H9 (cell line): Measurements from ENCODE around the gene DGCR8. TPM values are rescaled to one million over a fixed set of nuclear protein-coding genes. Genes with fewer than 3 reads are reported as not detected.

Experiments used
- DNase-seq: peaks from one replicate; pipeline ENCODE4 v3.0.0-alpha.2; 2017
- H2AFZ ChIP-seq: one replicate; pipeline ENCODE4 v1.6.1; 2013; ENCODE audit warnings: mild to moderate bottlenecking, low read length, control low read depth, moderate library complexity
- H2AK5ac ChIP-seq: 2 replicates; pipeline ENCODE4 v1.6.1; 2013; ENCODE audit warnings: low read length, control low read depth, mixed read lengths; ENCODE audit not compliant: insufficient read length
- H2BK120ac ChIP-seq: one replicate; pipeline ENCODE4 v1.6.1; 2013; ENCODE audit warnings: low read depth, mild to moderate bottlenecking, low read length, control low read depth, inconsistent platforms; ENCODE audit not compliant: poor library complexity, severe bottlenecking
- H2BK12ac ChIP-seq: 2 replicates; pipeline ENCODE4 v1.6.1; 2013; ENCODE audit warnings: low read length, control low read depth, mixed read lengths, low read depth; ENCODE audit not compliant: insufficient read length
- H2BK15ac ChIP-seq: 2 replicates; pipeline ENCODE4 v1.6.1; 2013; ENCODE audit warnings: low read depth, low read length, control low read depth
- H2BK20ac ChIP-seq: one replicate; pipeline ENCODE4 v1.6.1; 2013; ENCODE audit warnings: low read depth, mild to moderate bottlenecking, low read length, control low read depth, inconsistent platforms; ENCODE audit not compliant: poor library complexity, severe bottlenecking
- H2BK5ac ChIP-seq: 2 replicates; pipeline ENCODE4 v1.6.1; 2013; ENCODE audit warnings: low read length, control low read depth, mixed read lengths; ENCODE audit not compliant: insufficient read length
- H3K14ac ChIP-seq: 2 replicates; pipeline ENCODE4 v1.6.1; 2013; ENCODE audit warnings: low read length, control low read depth; ENCODE audit not compliant: insufficient read depth
- H3K18ac ChIP-seq: 2 replicates; pipeline ENCODE4 v1.6.1; 2013; ENCODE audit warnings: low read depth, mild to moderate bottlenecking, mixed read lengths, low read length, control low read depth; ENCODE audit not compliant: insufficient read length
- H3K23ac ChIP-seq: 2 replicates; pipeline ENCODE4 v1.6.1; 2013; ENCODE audit warnings: low read length, control low read depth, mixed read lengths, low read depth; ENCODE audit not compliant: insufficient read length
- H3K23me2 ChIP-seq: 2 replicates; pipeline ENCODE4 v1.6.1; 2013; ENCODE audit warnings: low read depth, mild to moderate bottlenecking, mixed read lengths, low read length, control low read depth; ENCODE audit not compliant: insufficient read length, poor library complexity, severe bottlenecking
- H3K27ac ChIP-seq: 2 replicates; pipeline ENCODE4 v1.5.1; 2013; ENCODE audit warnings: low read length, control low read depth, mixed read lengths, low read depth; ENCODE audit not compliant: insufficient read length
- H3K27me3 ChIP-seq: 2 replicates; pipeline ENCODE4 v1.6.1; 2013; ENCODE audit warnings: low read length, control low read depth, inconsistent platforms; ENCODE audit not compliant: insufficient read depth
- H3K4ac ChIP-seq: 2 replicates; pipeline ENCODE4 v1.6.1; 2013; ENCODE audit warnings: low read depth, mild to moderate bottlenecking, control low read depth, inconsistent platforms, low read length, moderate library complexity
- H3K4me1 ChIP-seq: 2 replicates; pipeline ENCODE4 v1.6.1; 2013; ENCODE audit warnings: low read length, control low read depth, inconsistent platforms; ENCODE audit not compliant: insufficient read depth
- H3K4me2 ChIP-seq: 2 replicates; pipeline ENCODE4 v1.6.1; 2013; ENCODE audit warnings: low read length, control low read depth, mixed read lengths; ENCODE audit not compliant: insufficient read length, insufficient read depth
- H3K56ac ChIP-seq: 2 replicates; pipeline ENCODE4 v1.6.1; 2013; ENCODE audit warnings: low read depth, mild to moderate bottlenecking, mixed read lengths, low read length, control low read depth; ENCODE audit not compliant: insufficient read length
- H3K79me1 ChIP-seq: 2 replicates; pipeline ENCODE4 v1.6.1; 2013; ENCODE audit warnings: low read depth, mild to moderate bottlenecking, moderate library complexity, low read length, control low read depth, inconsistent platforms; ENCODE audit not compliant: insufficient read depth, poor library complexity, severe bottlenecking
- H3K79me2 ChIP-seq: 2 replicates; pipeline ENCODE4 v1.6.1; 2013; ENCODE audit warnings: low read length, control low read depth, inconsistent platforms; ENCODE audit not compliant: insufficient read depth
- H3K9ac ChIP-seq: 2 replicates; pipeline ENCODE4 v1.6.1; 2013; ENCODE audit warnings: low read length, control low read depth, mixed read lengths; ENCODE audit not compliant: insufficient read length; ENCODE audit errors: extremely low read depth
- H3K9me3 ChIP-seq: one replicate; pipeline ENCODE4 v1.6.1; 2013; ENCODE audit warnings: low read depth, low read length, inconsistent platforms; ENCODE audit not compliant: control insufficient read depth
- H3T11ph ChIP-seq: one replicate; pipeline ENCODE4 v1.6.1; 2013; ENCODE audit warnings: mild to moderate bottlenecking, low read length, control low read depth, inconsistent platforms
- H4K20me1 ChIP-seq: one replicate; pipeline ENCODE4 v1.6.1; 2013; ENCODE audit not compliant: control insufficient read depth, insufficient read length, insufficient read depth
- H4K5ac ChIP-seq: 2 replicates; pipeline ENCODE4 v1.6.1; 2013; ENCODE audit warnings: low read depth, mild to moderate bottlenecking, mixed read lengths, low read length, control low read depth; ENCODE audit not compliant: insufficient read length
- H4K8ac ChIP-seq: replicated peaks from 2 replicates; pipeline ENCODE4 v1.6.1; 2013; ENCODE audit warnings: low read length, control low read depth, mixed read lengths, low read depth; ENCODE audit not compliant: insufficient read length
- H4K91ac ChIP-seq: 2 replicates; pipeline ENCODE4 v1.6.1; 2013; ENCODE audit warnings: low read depth, mild to moderate bottlenecking, moderate library complexity, mixed read lengths, low read length, control low read depth; ENCODE audit not compliant: insufficient read length
- H3K27ac Mint-ChIP-seq, 3 experiments: 2 replicates in 2 of 3; 3 replicates in 1 of 3; pipeline ENCODE4 v1.8.0; 2020 to 2021; ENCODE audit warnings: mixed read lengths in 3 of 3, mild to moderate bottlenecking in 1 of 3, moderate library complexity in 1 of 3
- H3K27me3 Mint-ChIP-seq: 2 replicates; pipeline ENCODE4 v1.8.0; 2021; ENCODE audit warnings: low read depth, mild to moderate bottlenecking, moderate library complexity, mixed read lengths
- H3K36me3 Mint-ChIP-seq, 3 experiments: 2 replicates in 2 of 3; 3 replicates in 1 of 3; pipeline ENCODE4 v1.8.0; 2020 to 2021; ENCODE audit warnings: low read depth in 3 of 3, mixed read lengths in 3 of 3; ENCODE audit not compliant: insufficient read depth in 1 of 3
- H3K4me1 Mint-ChIP-seq, 2 experiments: 2 replicates each; pipeline ENCODE4 v1.8.0; 2020; ENCODE audit warnings: mixed read lengths in 2 of 2
- H3K4me3 Mint-ChIP-seq, 2 experiments: 2 replicates in 1 of 2; 3 replicates in 1 of 2; pipeline ENCODE4 v1.8.0; 2020 to 2021; ENCODE audit warnings: mild to moderate bottlenecking in 2 of 2, mixed read lengths in 2 of 2, moderate library complexity in 1 of 2
- H3K9me3 Mint-ChIP-seq, 2 experiments: 2 replicates in 1 of 2; 3 replicates in 1 of 2; pipeline ENCODE4 v1.8.0; 2020; ENCODE audit warnings: mild to moderate bottlenecking in 2 of 2, mixed read lengths in 2 of 2, moderate library complexity in 1 of 2
- WGBS: extraction: QIAGEN DNeasy Blood & Tissue Kit; methylation state at CpG from one replicate; pipeline ENCODE4 v1.1.7; 2013; ENCODE audit warnings: missing lambda C conversion rate, low lambda C conversion rate, mixed read lengths; ENCODE audit not compliant: insufficient read length; ENCODE audit errors: extremely low coverage; 5-methylcytosine and 5-hydroxymethylcytosine counted together
- total RNA-seq: library from RNA; stranded (reverse); gene quantifications from 2 replicates; pipeline ENCODE4 v1.2.1, GENCODE V29; 2021
- TF ChIP-seq, protein P1 (sequence below): fragments of 200-600 bp; sonication (generic); conservative IDR thresholded peaks from 3 replicates; pipeline ENCODE4 v1.8.0; 2021; ENCODE audit warnings: antibody characterized with exemption, mild to moderate bottlenecking

DGCR8 gene
- total RNA-seq, 1 experiment from 2014 or later, result 74.5 TPM

GRCh38 chr22:20044495-20045151, 35.4 kb upstream of the DGCR8 start:
- Histone ChIP-seq H2AK5ac (no peak overlapping the region), H3K4me1 (no peaks in the 10 kb centered on the region), H3K4ac (no peak overlapping the region), H2BK5ac (no peak overlapping the region), H3K4me2 (no peak overlapping the region), H2BK120ac (no peak overlapping the region), H3K9me3 (no peaks in the 10 kb centered on the region), H3K9ac (no peak overlapping the region), H4K5ac (no peak overlapping the region), H4K91ac (no peak overlapping the region), H3K27ac (no peak overlapping the region), H3K56ac (no peak overlapping the region), H2BK15ac (no peak overlapping the region), H3K27me3 (no peaks in the 10 kb centered on the region), H3K79me1 (no peaks in the 10 kb centered on the region), H2BK12ac (no peak overlapping the region), H3K23ac (no peak overlapping the region), H4K8ac (no peak overlapping the region), H2AFZ (no peak overlapping the region), H3K18ac (no peak overlapping the region), H3T11ph (no peak overlapping the region), H2BK20ac (no peak overlapping the region), H3K14ac (no peak overlapping the region), H4K20me1 (no peaks in the 10 kb centered on the region), H3K23me2 (no peaks in the 10 kb centered on the region), H3K79me2 (no peaks in the 10 kb centered on the region)
- Mint-ChIP-seq H3K27me3 (no peaks in the 10 kb centered on the region), H3K27ac (peak overlapping the region in 1 of 3 experiments; percentile 70; a peak in 3 of 7 replicates), H3K4me1 (no peaks in the 10 kb centered on the region), H3K36me3 (peaks cover 16 to 32% (median 17%) of the 10 kb centered on the region in 3 experiments), H3K4me3 (no peak overlapping the region), H3K9me3 (peaks cover 5 to 14% of the 10 kb centered on the region in 2 experiments; a peak in 3 of 5 replicates)
- no peak for DNase-seq
- no CpG with 5 or more reads among the region's 10 CpGs for WGBS
- TF ChIP-seq, protein P1, sequence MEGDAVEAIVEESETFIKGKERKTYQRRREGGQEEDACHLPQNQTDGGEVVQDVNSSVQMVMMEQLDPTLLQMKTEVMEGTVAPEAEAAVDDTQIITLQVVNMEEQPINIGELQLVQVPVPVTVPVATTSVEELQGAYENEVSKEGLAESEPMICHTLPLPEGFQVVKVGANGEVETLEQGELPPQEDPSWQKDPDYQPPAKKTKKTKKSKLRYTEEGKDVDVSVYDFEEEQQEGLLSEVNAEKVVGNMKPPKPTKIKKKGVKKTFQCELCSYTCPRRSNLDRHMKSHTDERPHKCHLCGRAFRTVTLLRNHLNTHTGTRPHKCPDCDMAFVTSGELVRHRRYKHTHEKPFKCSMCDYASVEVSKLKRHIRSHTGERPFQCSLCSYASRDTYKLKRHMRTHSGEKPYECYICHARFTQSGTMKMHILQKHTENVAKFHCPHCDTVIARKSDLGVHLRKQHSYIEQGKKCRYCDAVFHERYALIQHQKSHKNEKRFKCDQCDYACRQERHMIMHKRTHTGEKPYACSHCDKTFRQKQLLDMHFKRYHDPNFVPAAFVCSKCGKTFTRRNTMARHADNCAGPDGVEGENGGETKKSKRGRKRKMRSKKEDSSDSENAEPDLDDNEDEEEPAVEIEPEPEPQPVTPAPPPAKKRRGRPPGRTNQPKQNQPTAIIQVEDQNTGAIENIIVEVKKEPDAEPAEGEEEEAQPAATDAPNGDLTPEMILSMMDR, result no peak
